Sigmoid colon (tissue), 7 donors: ENCODE results near the gene CSNK1E. TPM values are rescaled to one million over a fixed set of nuclear protein-coding genes. Genes with fewer than 3 reads are reported as not detected.

Experiments used
- DNase-seq: peaks from one replicate; pipeline ENCODE4 v3.0.0-alpha.2; 2019
- H3K27ac ChIP-seq, 4 donors: fragments of 200-600 bp; sonication (generic); one replicate each; pipeline ENCODE4 v1.5.1; 2016 to 2019; ENCODE audit warnings: mild to moderate bottlenecking in 1 of 4
- H3K27me3 ChIP-seq, 3 donors: fragments of 200-600 bp; sonication (generic); one replicate each; pipeline ENCODE4 v1.5.1; 2019; ENCODE audit warnings: mild to moderate bottlenecking in 1 of 3
- H3K36me3 ChIP-seq, 4 donors: fragments of 200-600 bp; sonication (generic); one replicate each; pipeline ENCODE4 v1.5.1; 2016 to 2019
- H3K4me1 ChIP-seq, 4 donors: fragments of 200-600 bp; sonication (generic); one replicate each; pipeline ENCODE4 v1.5.1; 2017 to 2019
- H3K4me3 ChIP-seq, 4 donors: fragments of 200-600 bp; sonication (generic); one replicate each; pipeline ENCODE4 v1.5.1; 2017 to 2019; ENCODE audit warnings: mild to moderate bottlenecking in 2 of 4, moderate library complexity in 1 of 4
- H3K9me3 ChIP-seq, 4 donors: fragments of 200-600 bp in 3 of 4; sonication (generic) in 3 of 4; one replicate each; pipeline versions ENCODE4 v1.5.1 to v1.6.1; 2013 to 2019
- EP300 ChIP-seq, 4 donors: sonication (generic); formaldehyde crosslinking; IDR thresholded peaks; one replicate each; pipeline ENCODE4 v1.6.1; 2017; ENCODE audit warnings: antibody characterized with exemption in 4 of 4
- POLR2A ChIP-seq, 2 donors: fragments of 450-650 bp; IDR thresholded peaks; one replicate each; pipeline ENCODE4 v1.6.1; 2016; ENCODE audit warnings: antibody characterized with exemption in 2 of 2, mild to moderate bottlenecking in 2 of 2, moderate library complexity in 2 of 2
- POLR2AphosphoS5 ChIP-seq, 4 donors: sonication (generic); formaldehyde crosslinking; IDR thresholded peaks; one replicate each; pipeline ENCODE4 v1.6.1; 2017; ENCODE audit warnings: antibody characterized with exemption in 4 of 4
- WGBS, 2 donors: extraction: QIAGEN DNeasy Blood & Tissue Kit; methylation state at CpG; one replicate each; pipeline ENCODE4 v1.1.7; 2013; 5-methylcytosine and 5-hydroxymethylcytosine counted together
- intact Hi-C: fragments of 100-400 bp; cut with DNase I; formaldehyde crosslinking; loops from one replicate; pipeline ENCODE4 v1.15.1; 2023
- polyA plus RNA-seq, 3 donors: library from polyadenylated mRNA; stranded (reverse); fragments of 200-250 nt; gene quantifications; one replicate each; pipeline ENCODE4 v1.2.3, GENCODE V29; 2013
- total RNA-seq, 4 donors: library from RNA; depleted of rRNA; stranded (reverse); fragments of >200 nt; gene quantifications; one replicate each; pipeline ENCODE4 v1.1.0, GENCODE V29; 2016
- TF ChIP-seq, protein P1 (sequence below), 4 experiments: fragments of 450-650 bp in 3 of 4; fragments of 200-600 bp in 1 of 4; IDR thresholded peaks; one replicate each; pipeline ENCODE4 v1.5.1; 2016 to 2019; ENCODE audit warnings: antibody characterized with exemption in 4 of 4, mild to moderate bottlenecking in 3 of 4, moderate library complexity in 2 of 4
- donor health status: healthy with polysubstance abuse.
- donor health status: Bipolar disorder and iron deficiency.
- donor health status: healthy.

Gene CSNK1E
- total and polyA plus RNA-seq, 7 donors, result 33.6 to 116 (median 63.7) TPM

GRCh38 chr22:38318792-38319773, 1.9 kb upstream of the CSNK1E start:
- Histone ChIP-seq H3K4me3 (no peak overlapping the region), H3K36me3 (no peaks in the 10 kb centered on the region), H3K4me1 (peaks cover 0 to 31% (median 31%) of the 10 kb centered on the region in 4 donors), H3K9me3 (no peaks in the 10 kb centered on the region), H3K27ac (peak overlapping the region; percentile 95 to 99 (median 98)), H3K27me3 (no peaks in the 10 kb centered on the region)
- 74 to 90% methylated on average over 14 of the region's 14 CpGs for WGBS, 2 donors
- intact Hi-C loops, result loop anchor here (2.0 to 5.0 kb wide), 2 partner anchors 138 to 252 kb away; partner anchors contain the start of gene PLA2G6
- DNase-seq, result no peak
- TF ChIP-seq POLR2AphosphoS5 (IDR thresholded peaks at IDR 0.05) (no peak), EP300 (IDR thresholded peaks at IDR 0.05) (no peak), POLR2A (IDR thresholded peaks at IDR 0.05) (no peak)
- TF ChIP-seq, protein P1, sequence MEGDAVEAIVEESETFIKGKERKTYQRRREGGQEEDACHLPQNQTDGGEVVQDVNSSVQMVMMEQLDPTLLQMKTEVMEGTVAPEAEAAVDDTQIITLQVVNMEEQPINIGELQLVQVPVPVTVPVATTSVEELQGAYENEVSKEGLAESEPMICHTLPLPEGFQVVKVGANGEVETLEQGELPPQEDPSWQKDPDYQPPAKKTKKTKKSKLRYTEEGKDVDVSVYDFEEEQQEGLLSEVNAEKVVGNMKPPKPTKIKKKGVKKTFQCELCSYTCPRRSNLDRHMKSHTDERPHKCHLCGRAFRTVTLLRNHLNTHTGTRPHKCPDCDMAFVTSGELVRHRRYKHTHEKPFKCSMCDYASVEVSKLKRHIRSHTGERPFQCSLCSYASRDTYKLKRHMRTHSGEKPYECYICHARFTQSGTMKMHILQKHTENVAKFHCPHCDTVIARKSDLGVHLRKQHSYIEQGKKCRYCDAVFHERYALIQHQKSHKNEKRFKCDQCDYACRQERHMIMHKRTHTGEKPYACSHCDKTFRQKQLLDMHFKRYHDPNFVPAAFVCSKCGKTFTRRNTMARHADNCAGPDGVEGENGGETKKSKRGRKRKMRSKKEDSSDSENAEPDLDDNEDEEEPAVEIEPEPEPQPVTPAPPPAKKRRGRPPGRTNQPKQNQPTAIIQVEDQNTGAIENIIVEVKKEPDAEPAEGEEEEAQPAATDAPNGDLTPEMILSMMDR (IDR thresholded peaks at IDR 0.05), result no peak

GRCh38 chr22:38317995-38318715, 922 bp upstream of the CSNK1E start:
- peak overlapping the region; percentile 95 to 99 (median 98) for H3K27ac ChIP-seq
- H3K27me3 ChIP-seq, result no peaks in the 10 kb centered on the region
- intact Hi-C loops, result loop anchor here (1.0 to 5.0 kb wide), 3 partner anchors 116 to 251 kb away; partner anchors contain the start of gene PLA2G6
- no peaks in the 10 kb centered on the region for H3K36me3 ChIP-seq
- peaks cover 0 to 41% (median 40%) of the 10 kb centered on the region in 4 donors for H3K4me1 ChIP-seq
- TF ChIP-seq POLR2AphosphoS5 (IDR thresholded peaks at IDR 0.05), result peak; percentile 12 to 88 (median 74)
- TF ChIP-seq, protein P1 (IDR thresholded peaks at IDR 0.05), result no peak
- peak in 1 of 4 donors; percentile 26 for TF ChIP-seq EP300 (IDR thresholded peaks at IDR 0.05)
- TF ChIP-seq POLR2A (IDR thresholded peaks at IDR 0.05), result peak in 1 of 2 donors; percentile 4
- peak; percentile 92 for DNase-seq
- H3K4me3 ChIP-seq, result peak overlapping the region in 3 of 4 donors; percentile 53 to 86 (median 53)
- WGBS, 2 donors, result 6 to 30% methylated on average over 18 of the region's 18 CpGs
- no peaks in the 10 kb centered on the region for H3K9me3 ChIP-seq

DNA sequence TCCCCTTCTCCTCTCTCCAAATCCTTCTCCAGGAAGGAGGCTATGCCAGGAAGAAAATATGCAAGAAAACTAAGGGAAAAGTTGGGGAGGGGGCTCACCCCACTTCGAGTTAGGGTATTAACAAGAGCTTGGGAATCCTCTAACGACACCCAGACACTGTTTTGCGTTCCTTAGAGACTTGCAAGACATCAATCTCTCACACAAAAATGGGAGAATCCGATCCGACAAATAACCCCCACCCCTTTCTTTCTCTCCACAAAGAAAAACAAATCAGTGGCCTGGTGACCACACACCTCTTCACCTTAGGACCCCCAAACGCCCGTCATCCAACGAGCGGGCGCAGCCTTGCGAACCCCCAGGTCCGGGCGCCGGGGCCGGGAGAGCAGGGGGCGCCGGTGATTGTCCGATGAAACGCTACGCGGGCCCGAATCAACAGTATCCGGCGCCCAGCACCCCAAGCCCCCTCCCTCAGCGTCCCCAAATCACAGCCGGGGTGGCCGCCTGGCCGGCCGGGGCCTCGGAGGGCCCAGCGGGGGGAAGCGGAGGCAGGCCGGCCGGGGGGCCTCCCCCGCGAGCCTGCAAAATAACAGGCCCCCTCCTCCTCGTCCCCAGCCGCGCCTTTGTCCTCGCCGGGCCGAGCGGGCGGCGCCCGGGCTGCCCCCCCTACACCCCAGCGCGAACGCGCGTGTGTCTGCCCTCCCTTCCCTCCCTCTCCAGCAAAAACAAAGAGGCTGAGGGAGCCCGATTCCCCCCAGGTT, 690 bp downstream of the CSNK1E start:
- H3K4me1 ChIP-seq, result peaks cover 0 to 56% (median 55%) of the 10 kb centered on the region in 4 donors
- peak; percentile 87 for DNase-seq
- H3K27ac ChIP-seq, result peak overlapping the region; percentile 96 to 99 (median 98)
- TF ChIP-seq POLR2A (IDR thresholded peaks at IDR 0.05), result peak; percentile 32 to 55
- TF ChIP-seq POLR2AphosphoS5 (IDR thresholded peaks at IDR 0.05), result peak; percentile 32 to 78 (median 68)
- TF ChIP-seq EP300 (IDR thresholded peaks at IDR 0.05), result no peak
- TF ChIP-seq, protein P1 (IDR thresholded peaks at IDR 0.05), result no peak
- H3K27me3 ChIP-seq, result no peaks in the 10 kb centered on the region
- 0 to 1% methylated on average over 52 of the region's 52 CpGs for WGBS, 2 donors
- H3K36me3 ChIP-seq, result peaks cover 0 to 6% (median 0%) of the 10 kb centered on the region in 4 donors
- intact Hi-C loops, result loop anchor here (1.0 to 5.0 kb wide), 2 partner anchors 114 to 249 kb away; no protein-coding TSS in a partner anchor
- H3K9me3 ChIP-seq, result no peaks in the 10 kb centered on the region
- H3K4me3 ChIP-seq, result peak overlapping the region; percentile 62 to 96 (median 84)

- WGBS, 2 donors, result 4% methylated on average over 12 of the region's 12 CpGs
- intact Hi-C loops, result loop anchor here (2.0 to 5.0 kb wide), 3 partner anchors 43 to 249 kb away; partner anchors contain the start of gene TMEM184B
- Histone ChIP-seq H3K4me3 (peak overlapping the region; percentile 62 to 96 (median 84)), H3K36me3 (peaks cover 0 to 6% (median 0%) of the 10 kb centered on the region in 4 donors), H3K9me3 (no peaks in the 10 kb centered on the region), H3K27me3 (no peaks in the 10 kb centered on the region), H3K27ac (peak overlapping the region; percentile 96 to 99 (median 98)), H3K4me1 (peaks cover 0 to 62% (median 62%) of the 10 kb centered on the region in 4 donors)
- TF ChIP-seq EP300 (IDR thresholded peaks at IDR 0.05), result no peak
- TF ChIP-seq, protein P1 (IDR thresholded peaks at IDR 0.05), result no peak
- TF ChIP-seq POLR2AphosphoS5 (IDR thresholded peaks at IDR 0.05), result no peak
- TF ChIP-seq POLR2A (IDR thresholded peaks at IDR 0.05), result no peak
- no peak for DNase-seq
These were observed 1.3 kb downstream of the CSNK1E start for GRCh38 chr22:38315823-38316363.
